ENCODE results near the gene COX8A.

COX8A gene

GRCh38 chr11:64022125-64022784, 47.8 kb downstream of the COX8A start:
- no peak for DNase-seq

- DNase-seq = no peak
Measured at GRCh38 chr11:64023712-64024710, 49.6 kb downstream of the COX8A start.

- DNase-seq = no peak
Measured at GRCh38 chr11:64025205-64025604, 50.8 kb downstream of the COX8A start.

All from effector CD4-positive, alpha-beta T cell (primary cell).